ENCODE data around the gene MEIS2. TPM values are rescaled to one million over a fixed set of nuclear protein-coding genes. Genes with fewer than 3 reads are reported as not detected.
"Not testable (repeated sequence)": the region's sequence is repeated elsewhere in the genome, so short reads cannot be mapped to it uniquely, and the experiment has no call there.

MEIS2 gene
- total and polyA plus RNA-seq, 8 donors, result 14.1 to 44.5 (median 36.3) TPM

GRCh38 chr15:36992454-36992853, 107.9 kb downstream of the MEIS2 start:
- no peak for ATAC-seq
- no peak overlapping the region for H3K4me3 ChIP-seq
- no peaks in the 10 kb centered on the region for H3K36me3 ChIP-seq
- H3K27me3 ChIP-seq, result no peaks in the 10 kb centered on the region
- H3K4me1 ChIP-seq, result no peaks in the 10 kb centered on the region
- no peak for DNase-seq
- no peak overlapping the region for H3K27ac ChIP-seq
- no peaks in the 10 kb centered on the region for H3K9me3 ChIP-seq
- intact Hi-C loops (cut with DNase I), result no loop called here
- TF ChIP-seq CTCF (IDR thresholded peaks at IDR 0.05), result no peak

DNA sequence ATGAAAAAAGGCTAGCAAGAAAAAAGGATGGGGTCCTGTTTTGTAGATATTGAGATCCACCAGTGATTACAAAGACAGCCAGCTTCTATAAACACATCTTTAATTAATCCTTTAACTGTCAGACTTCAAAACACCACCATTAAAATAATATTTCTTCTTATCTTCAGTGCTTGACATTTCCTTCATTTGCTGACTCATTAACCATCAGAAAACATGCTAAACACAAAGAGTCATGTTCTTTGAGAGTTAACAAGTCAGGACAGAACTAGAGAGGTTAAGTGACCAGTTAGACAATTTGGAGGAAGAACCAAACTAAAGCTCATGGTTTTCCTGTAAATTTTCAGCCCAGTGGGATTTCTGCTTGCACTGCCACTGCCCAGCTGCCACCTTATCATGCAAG, 111.4 kb downstream of the MEIS2 start:
- Histone ChIP-seq H3K4me1 (no peaks in the 10 kb centered on the region), H3K4me3 (no peak overlapping the region), H3K27me3 (no peaks in the 10 kb centered on the region), H3K27ac (no peak overlapping the region), H3K9me3 (peaks cover 0 to 16% of the 10 kb centered on the region in 2 donors), H3K36me3 (no peaks in the 10 kb centered on the region)
- TF ChIP-seq CTCF (IDR thresholded peaks at IDR 0.05), result no peak
- DNase-seq (no peak), ATAC-seq (no peak)
- intact Hi-C loops (cut with DNase I), result loop anchor here in 1 of 2 donors (10.0 kb wide), 1 partner anchor 84 kb away; no protein-coding TSS in a partner anchor

- H3K4me3 ChIP-seq, result no peak overlapping the region
- H3K27me3 ChIP-seq, result no peaks in the 10 kb centered on the region
- no peak for ATAC-seq
- no peaks in the 10 kb centered on the region for H3K4me1 ChIP-seq
- no peak for TF ChIP-seq CTCF (IDR thresholded peaks at IDR 0.05)
- DNase-seq, result no peak
- H3K36me3 ChIP-seq, result no peaks in the 10 kb centered on the region
- H3K27ac ChIP-seq, result no peak overlapping the region
- intact Hi-C loops (cut with DNase I), result loop anchor here in 1 of 2 donors (10.0 kb wide), 1 partner anchor 78 kb away; no protein-coding TSS in a partner anchor
- H3K9me3 ChIP-seq, result peaks cover 0 to 32% of the 10 kb centered on the region in 2 donors
Measured at GRCh38 chr15:36982430-36982829, 117.9 kb downstream of the MEIS2 start.

DNA sequence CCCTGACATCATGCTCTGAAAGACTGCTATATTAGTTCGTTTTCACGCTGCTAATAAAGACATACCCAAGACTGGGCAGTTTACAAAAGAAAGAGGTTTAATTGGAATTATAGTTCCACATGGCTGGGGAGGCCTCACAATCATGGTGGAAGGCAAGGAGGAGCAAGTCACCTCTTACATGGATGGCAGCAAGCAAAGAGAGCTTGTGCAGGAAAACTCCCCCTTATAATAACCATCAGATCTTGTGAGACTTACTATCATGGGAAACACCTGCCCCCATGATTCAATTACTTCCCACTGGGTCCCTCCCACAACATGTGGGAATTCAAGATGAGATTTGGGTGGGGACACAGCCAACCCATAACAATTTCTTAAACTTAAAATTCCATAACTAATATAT, 120.1 kb downstream of the MEIS2 start:
- intact Hi-C loops (cut with DNase I), result loop anchor here in 1 of 2 donors (10.0 kb wide), 1 partner anchor 75 kb away; no protein-coding TSS in a partner anchor
- H3K27ac ChIP-seq, ATAC-seq, H3K27me3 ChIP-seq, H3K4me3 ChIP-seq, DNase-seq, H3K36me3 ChIP-seq, H3K4me1 ChIP-seq: not testable (repeated sequence)
- H3K9me3 ChIP-seq, result peaks cover 0 to 23% of the 10 kb centered on the region in 2 donors

DNA sequence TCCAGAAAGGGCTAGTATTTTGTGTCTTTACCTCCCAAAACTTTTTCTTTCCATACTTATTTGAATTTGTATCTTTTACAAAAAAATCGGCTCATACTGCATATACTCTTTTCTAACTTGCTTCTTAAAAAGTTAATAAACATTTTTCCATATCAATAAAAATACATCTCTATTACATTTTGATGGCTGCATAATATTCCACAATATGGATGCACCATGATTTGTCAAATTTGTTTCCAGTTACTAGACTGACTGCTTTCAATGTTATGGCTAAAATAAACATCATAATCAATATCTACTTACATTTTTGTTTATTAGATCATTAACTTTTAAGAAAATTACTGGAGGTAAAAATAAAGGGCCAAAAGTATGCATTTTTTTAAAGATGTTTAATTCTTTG, 121.7 kb downstream of the MEIS2 start:
- intact Hi-C loops (cut with DNase I), result no loop called here
- Histone ChIP-seq H3K36me3 (no peaks in the 10 kb centered on the region), H3K4me3 (no peak overlapping the region), H3K9me3 (peaks cover 0 to 13% of the 10 kb centered on the region in 2 donors), H3K4me1 (no peaks in the 10 kb centered on the region), H3K27ac (no peak overlapping the region), H3K27me3 (no peaks in the 10 kb centered on the region)
- no peak for TF ChIP-seq CTCF (IDR thresholded peaks at IDR 0.05)
- ATAC-seq (no peak), DNase-seq (no peak)

- intact Hi-C loops (cut with DNase I), result no loop called here
- TF ChIP-seq CTCF (IDR thresholded peaks at IDR 0.05), result no peak
Measured at GRCh38 chr15:36978126-36978525, 122.2 kb downstream of the MEIS2 start.

More at GRCh38 chr15:36978126-36978525, 122.2 kb downstream of the MEIS2 start:
- no peaks in the 10 kb centered on the region for H3K4me1 ChIP-seq
- ATAC-seq, result no peak
- H3K4me3 ChIP-seq, result no peak overlapping the region
- no peaks in the 10 kb centered on the region for H3K27me3 ChIP-seq
- H3K36me3 ChIP-seq, result no peaks in the 10 kb centered on the region
- no peak for DNase-seq
- H3K27ac ChIP-seq, result no peak overlapping the region
- H3K9me3 ChIP-seq, result peaks cover 0 to 8% of the 10 kb centered on the region in 2 donors
